Stimulated activated CD8-positive, alpha-beta memory T cell treated with anti-CD3 and anti-CD28 coated beads, Interleukin-12 subunit alpha, Interleukin-12 subunit beta, amount 100 ng/mL, for 24 hours (primary cell): ENCODE measurements around the gene IMPDH1.

ENCODE experiments used
- DNase-seq: peaks from one replicate; pipeline ENCODE4 v3.0.0-alpha.2; 2020; ENCODE audit errors: extremely low read depth

The IMPDH1 gene

DNA sequence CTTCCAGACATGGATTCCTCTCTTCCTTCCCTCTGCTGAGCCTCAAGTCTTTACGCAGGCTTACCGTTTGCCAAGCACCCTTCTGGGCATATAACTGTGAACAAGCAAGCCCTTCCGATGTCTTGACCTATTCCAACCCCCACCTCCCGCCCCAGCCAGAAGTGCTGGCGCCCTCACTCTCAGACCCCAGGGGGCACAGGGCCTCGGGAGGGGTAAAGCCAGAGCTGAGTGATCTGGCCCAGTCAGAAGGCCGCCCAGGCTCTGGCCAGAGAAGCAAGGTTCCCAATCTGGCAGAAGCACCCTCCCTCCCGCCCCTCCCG, 49.5 kb downstream of the IMPDH1 start:
- DNase-seq, result no peak

DNA sequence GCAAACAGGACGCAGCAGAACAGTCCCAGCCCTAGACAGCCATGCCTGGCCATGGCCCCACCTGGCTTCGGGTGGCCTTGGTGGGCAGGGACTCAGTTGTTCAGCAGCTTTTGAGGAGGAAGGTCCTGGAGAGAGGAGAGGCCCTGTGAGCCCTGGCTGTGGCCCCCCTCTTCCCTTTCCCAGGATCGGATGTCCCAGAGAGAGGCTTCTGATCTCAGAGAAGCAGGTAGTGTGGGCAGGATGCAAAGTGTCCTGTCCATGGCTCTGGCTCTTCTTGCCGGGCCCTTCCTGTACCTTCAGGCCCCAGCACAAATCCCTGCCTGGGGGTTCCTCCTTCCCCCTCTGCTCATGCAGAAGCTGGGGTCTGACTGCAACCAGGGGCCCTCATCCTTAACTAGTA, 49.8 kb downstream of the IMPDH1 start:
- no peak for DNase-seq

GRCh38 chr7:128359336-128359735, 50.4 kb downstream of the IMPDH1 start:
- no peak for DNase-seq

- no peak for DNase-seq
These were observed 51.5 kb downstream of the IMPDH1 start for GRCh38 chr7:128358233-128358632.

GRCh38 chr7:128357217-128357613, 52.6 kb downstream of the IMPDH1 start:
- DNase-seq, result no peak

- DNase-seq, result no peak
These were observed 53.1 kb downstream of the IMPDH1 start for GRCh38 chr7:128356546-128357216.

DNA sequence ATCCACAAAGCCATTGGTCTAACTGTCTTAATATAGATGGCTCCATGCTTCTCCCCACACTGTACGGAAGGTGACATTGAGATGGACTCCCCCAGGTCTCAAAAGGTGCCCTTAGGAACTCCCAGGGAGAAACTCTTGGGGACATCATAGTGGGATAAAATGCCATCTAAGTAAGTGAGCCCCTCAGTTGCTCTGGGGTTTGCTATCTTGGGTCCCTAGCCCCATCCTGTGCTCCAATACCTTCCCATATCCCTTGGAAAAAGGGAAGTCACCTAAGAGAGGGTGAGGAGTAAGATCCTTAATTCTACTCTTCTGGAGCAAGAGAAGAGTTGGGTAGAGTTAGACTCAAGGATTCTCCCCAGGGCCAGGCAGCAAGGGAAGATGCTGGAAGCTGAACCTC, 56.2 kb downstream of the IMPDH1 start:
- DNase-seq, result no peak

GRCh38 chr7:128353189-128353588, 56.6 kb downstream of the IMPDH1 start:
- DNase-seq, result no peak

DNA sequence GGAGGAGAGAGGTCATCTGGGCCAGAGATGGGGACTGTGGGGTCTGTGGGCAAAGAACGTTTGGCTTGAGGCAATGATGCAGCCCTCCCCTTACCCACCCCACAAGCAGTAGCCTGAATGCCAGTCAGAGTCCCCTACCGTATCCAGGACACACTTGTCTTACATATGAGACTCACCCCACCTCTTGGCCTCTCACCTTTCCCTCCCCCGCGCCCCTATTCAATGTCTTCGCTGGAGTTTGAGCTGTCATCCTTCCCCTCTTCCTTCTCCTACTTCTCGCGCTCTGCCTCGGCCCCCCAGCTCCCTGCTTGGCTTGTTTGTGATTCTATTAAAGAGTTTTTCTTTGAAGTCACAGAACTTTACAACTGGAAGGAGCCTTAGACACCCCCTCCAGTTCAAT, 57.1 kb downstream of the IMPDH1 start:
- no peak for DNase-seq

DNA sequence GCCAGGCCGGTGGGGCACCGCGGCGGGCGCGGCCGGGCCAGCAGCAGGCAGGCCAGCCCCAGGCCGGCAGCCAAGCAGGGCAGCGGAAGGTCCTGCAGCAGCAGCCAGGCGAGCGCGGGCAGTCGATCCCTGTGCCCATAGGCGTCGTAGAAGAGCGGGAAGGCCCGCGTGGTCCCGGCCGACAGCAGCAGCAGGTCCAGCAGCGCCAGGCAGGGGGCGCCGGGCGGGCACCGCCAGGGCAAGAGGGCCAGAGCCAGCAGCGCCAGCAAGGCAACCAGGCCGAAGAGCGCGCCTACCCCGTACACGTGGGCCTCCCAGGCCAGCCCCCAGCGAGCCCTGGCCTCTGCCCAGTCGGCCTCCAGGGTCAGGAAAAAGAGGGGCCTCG, 57.6 kb downstream of the IMPDH1 start:
- no peak for DNase-seq

DNA sequence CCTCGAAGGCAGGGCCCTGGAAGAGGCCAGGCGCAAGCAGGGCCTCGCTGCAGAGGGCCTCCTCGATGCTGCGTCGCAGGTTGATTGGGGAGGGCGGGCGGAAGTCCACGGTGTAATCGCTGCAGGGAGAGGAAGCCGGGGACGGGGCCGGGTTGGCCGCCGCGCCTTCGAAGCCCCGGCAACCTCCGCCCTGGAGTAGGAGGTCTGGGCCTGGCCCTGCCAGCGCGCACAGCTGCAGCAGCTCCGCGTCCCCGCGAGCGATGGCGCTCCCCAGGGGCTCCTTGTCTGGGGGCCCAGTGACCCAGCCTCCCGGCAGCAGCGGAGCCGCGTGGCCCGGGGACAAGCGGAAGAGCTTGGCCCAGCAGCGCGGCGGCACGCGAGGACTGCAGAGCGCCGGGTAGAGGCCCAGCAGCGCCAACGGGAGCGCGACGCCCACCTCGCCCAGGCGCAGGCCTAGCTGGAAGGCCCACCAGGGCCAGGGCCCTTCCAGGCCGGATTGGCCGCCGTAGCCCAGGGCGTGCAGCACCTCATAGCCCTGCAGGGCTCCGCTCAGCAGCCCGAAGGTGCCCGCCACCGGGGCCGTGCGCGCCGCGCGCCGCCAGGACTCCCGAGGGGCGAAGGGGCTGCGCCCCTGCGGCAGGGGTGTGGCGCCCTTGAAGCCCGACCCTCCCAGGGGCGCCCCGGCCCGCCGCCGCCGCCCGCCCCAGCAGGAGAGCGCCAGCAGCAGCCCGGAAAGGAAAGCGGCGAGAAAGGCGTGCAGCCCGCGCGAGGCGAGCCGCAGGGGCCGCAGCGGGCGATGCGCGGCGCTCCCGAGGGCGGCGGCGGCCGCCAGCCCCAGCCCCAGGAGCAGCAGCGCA, 58.3 kb downstream of the IMPDH1 start:
- DNase-seq, result no peak

DNA sequence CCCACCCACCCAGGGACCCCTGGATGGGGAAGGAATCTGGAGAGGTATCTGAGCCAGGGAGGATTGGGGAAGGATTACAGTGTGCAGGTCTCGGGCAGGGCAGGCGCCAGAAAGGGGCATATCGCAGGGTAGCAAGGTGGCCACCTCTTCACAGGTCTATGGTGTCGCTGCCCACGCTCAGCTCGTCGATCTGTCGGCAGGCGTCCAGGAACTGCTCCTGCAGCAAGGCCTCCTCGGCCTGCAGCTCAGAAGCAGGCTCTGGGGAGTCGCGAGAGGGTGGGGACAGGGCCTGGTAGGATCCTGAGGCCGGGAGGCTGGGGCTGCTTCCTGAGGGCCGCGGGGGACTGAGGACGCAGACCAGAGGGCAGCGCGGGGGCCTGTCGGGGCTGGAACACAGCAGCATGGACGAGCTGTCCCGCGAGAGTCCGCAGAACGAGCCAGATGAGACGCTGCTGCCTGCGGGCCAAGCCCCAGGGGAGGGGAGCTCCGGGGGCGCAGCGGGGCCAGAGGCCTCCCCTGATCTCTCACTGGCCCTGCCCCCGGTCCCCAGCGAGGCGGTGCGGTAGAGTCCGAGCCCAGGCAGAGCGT, 59.0 kb downstream of the IMPDH1 start:
- DNase-seq, result no peak

GRCh38 chr7:128349466-128349825, 60.3 kb downstream of the IMPDH1 start:
- DNase-seq, result no peak

GRCh38 chr7:128347647-128348097, 62.1 kb downstream of the IMPDH1 start:
- no peak for DNase-seq

- DNase-seq, result no peak
These were observed 65.4 kb downstream of the IMPDH1 start for GRCh38 chr7:128344431-128344774.

DNA sequence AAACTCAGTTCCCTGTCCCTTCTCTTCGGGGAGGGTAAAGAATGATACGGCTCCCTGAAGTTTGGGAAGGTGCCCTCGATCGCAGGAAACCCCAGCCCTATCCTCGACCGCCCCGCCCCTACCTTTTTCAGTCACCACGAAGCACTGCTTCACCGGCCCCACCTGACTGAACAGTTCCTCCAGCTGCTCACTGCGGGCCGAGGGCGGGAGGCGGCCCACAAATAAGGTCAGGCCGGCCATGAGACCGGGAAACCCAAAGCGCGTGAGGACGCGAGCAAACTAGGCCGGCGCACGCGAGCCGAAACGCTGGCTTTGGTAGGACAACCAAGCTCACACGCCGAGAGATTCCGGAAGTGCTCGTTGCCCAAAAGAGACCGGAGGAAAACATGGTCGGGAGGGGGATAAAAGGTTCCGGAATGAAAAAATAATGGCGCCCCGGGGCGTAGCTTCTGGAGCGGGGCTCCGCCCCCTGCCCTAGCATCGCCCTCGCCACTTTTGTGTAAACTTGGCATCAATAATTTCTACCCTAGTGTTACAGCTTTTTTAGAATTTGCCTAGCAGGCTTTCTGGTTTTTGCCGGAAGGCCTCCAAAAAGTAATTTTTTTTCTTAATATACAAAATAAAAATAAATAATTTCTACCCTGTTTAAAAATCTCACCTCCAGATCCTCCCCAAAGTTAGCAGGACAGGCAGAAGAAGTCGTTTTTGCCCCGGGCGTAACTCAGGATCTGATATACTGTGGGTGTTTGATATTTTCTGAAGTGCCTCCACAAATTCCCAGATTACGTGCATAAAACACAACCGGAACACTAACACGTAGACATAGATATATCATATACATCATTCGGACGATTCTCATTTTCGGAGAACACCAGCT, 66.0 kb downstream of the IMPDH1 start, which contains the start of gene RBM28:
TSS of gene RBM28 (minus strand) at position 355 of the 877 bp plus-strand sequence. CDS start at position 240, 115 bp downstream.
- peak; percentile 53 for DNase-seq
